Measurements from ENCODE around the gene CTSW.

DNA sequence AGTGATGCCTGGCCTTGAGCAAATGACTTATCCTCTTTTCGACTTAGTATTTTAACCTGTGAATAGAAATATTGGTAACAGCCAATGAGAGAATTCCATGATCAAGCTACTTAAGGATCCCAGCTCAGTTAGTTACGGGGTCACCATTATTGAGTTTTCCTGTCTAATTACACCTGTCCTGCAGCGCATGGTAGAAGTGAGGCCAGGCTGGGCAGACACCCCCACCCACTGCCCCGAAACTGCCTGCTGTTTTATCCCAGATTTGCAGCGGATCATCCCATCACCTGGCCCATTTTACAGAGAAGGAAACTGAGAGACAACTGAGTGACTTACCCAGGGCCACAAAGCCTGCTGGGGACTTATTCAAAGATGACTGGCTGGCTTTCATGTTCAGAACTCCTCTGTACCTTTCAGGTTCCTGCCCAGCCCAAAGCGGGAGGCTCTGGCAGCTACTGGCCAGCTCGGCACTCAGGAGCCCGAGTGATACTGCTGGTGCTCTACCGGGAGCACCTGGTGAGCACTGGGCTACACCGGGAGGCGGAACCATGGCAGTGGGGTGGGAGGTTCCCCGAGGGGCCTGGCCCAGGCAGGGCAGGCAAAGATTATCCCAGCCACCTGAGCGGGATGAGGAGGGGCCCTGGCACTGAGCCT lies 18.0 kb upstream of the CTSW start:
- TF ChIP-seq, protein P1, sequence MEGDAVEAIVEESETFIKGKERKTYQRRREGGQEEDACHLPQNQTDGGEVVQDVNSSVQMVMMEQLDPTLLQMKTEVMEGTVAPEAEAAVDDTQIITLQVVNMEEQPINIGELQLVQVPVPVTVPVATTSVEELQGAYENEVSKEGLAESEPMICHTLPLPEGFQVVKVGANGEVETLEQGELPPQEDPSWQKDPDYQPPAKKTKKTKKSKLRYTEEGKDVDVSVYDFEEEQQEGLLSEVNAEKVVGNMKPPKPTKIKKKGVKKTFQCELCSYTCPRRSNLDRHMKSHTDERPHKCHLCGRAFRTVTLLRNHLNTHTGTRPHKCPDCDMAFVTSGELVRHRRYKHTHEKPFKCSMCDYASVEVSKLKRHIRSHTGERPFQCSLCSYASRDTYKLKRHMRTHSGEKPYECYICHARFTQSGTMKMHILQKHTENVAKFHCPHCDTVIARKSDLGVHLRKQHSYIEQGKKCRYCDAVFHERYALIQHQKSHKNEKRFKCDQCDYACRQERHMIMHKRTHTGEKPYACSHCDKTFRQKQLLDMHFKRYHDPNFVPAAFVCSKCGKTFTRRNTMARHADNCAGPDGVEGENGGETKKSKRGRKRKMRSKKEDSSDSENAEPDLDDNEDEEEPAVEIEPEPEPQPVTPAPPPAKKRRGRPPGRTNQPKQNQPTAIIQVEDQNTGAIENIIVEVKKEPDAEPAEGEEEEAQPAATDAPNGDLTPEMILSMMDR (optimal IDR thresholded peaks at IDR 0.05 in 1 of 3, IDR thresholded peaks at IDR 0.05 in 1 of 3, conservative IDR thresholded peaks at IDR 0.05 in 1 of 3; ENCODE audit: extremely low read depth in 1 of 3, insufficient read depth in 2 of 3, low read length in 3 of 3): no peak
- TF ChIP-seq EZH2 (IDR thresholded peaks at IDR 0.05; ENCODE audit: low read length): no peak
